Measurements from ENCODE around the gene TNFRSF6B. TPM values are rescaled to one million over a fixed set of nuclear protein-coding genes. Genes with fewer than 3 reads are reported as not detected.

TNFRSF6B gene
- total and polyA plus RNA-seq, 4 donors, result 1.6 to 195 (median 32.7) TPM

DNA sequence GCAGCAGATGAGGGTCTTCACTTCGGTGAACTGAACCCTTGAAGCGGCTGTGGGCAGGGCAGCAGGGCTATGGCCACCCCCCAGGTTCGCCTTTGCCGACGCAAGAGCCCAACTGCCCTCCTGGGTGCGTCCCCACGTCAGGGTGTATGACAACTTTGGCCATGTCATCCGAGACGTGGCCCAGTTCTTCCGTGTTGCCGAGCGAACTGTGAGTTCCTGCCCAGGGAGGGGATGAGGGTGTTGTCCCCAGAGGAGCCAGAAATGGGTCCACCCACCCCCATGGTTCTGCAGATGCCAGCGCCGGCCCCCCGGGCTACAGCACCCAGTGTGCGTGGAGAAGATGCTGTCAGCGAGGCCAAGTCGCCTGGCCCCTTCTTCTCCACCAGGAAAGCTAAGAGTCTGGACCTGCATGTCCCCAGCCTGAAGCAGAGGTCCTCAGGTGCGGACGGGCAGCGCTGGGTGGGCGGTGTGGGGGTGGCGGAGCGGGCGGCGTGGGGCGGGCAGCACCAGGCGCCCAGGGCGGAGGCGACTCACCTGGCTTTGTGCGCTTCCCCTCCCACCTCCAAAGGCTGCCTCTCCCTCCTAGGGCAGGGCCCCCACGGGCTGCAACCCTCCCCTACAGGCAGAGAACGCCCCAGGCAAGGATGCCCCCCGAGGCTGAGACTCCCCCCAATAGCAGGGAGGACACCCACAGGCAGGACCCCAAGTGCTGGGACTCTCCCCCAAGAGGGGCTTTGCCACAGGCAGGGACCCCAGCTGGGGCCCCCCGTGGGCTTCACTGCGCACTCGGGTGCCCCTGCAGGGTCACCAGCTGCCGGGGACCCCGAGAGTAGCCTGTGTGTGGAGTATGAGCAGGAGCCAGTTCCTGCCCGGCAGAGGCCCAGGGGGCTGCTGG lies 6.2 kb upstream of the TNFRSF6B start:
- TF ChIP-seq, protein P1, sequence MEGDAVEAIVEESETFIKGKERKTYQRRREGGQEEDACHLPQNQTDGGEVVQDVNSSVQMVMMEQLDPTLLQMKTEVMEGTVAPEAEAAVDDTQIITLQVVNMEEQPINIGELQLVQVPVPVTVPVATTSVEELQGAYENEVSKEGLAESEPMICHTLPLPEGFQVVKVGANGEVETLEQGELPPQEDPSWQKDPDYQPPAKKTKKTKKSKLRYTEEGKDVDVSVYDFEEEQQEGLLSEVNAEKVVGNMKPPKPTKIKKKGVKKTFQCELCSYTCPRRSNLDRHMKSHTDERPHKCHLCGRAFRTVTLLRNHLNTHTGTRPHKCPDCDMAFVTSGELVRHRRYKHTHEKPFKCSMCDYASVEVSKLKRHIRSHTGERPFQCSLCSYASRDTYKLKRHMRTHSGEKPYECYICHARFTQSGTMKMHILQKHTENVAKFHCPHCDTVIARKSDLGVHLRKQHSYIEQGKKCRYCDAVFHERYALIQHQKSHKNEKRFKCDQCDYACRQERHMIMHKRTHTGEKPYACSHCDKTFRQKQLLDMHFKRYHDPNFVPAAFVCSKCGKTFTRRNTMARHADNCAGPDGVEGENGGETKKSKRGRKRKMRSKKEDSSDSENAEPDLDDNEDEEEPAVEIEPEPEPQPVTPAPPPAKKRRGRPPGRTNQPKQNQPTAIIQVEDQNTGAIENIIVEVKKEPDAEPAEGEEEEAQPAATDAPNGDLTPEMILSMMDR (IDR thresholded peaks at IDR 0.05; ENCODE audit: control extremely low read depth, extremely low read depth), result no peak
- DNase-seq (no peak), ATAC-seq (ENCODE audit: insufficient read depth, low FRiP score) (no peak)
- Histone ChIP-seq H3K9ac (ENCODE audit: insufficient read depth in 1 of 2, low read length in 2 of 2) (no peak overlapping the region), H3K27me3 (ENCODE audit: control insufficient read depth in 3 of 3, insufficient read depth in 3 of 3, low read length in 2 of 3) (no peaks in the 10 kb centered on the region), H3K4me1 (ENCODE audit: control insufficient read depth in 5 of 5, insufficient read depth in 5 of 5, low read length in 5 of 5) (peaks cover 0 to 42% (median 2%) of the 10 kb centered on the region in 5 donors), H3K36me3 (ENCODE audit: control insufficient read depth in 4 of 4, insufficient read depth in 4 of 4, low read length in 4 of 4) (peaks cover 0 to 14% (median 3%) of the 10 kb centered on the region in 4 donors), H3K27ac (ENCODE audit: low read depth in 1 of 2, low read length in 1 of 2) (peak overlapping the region in 1 of 2 donors; percentile 25), H3K9me3 (ENCODE audit: control insufficient read depth in 4 of 4, insufficient read depth in 3 of 4, low read length in 3 of 4) (no peaks in the 10 kb centered on the region), H3K4me3 (no peak overlapping the region)
- 94% methylated on average over 39 to 40 of the region's 40 CpGs for WGBS, 2 donors

DNA sequence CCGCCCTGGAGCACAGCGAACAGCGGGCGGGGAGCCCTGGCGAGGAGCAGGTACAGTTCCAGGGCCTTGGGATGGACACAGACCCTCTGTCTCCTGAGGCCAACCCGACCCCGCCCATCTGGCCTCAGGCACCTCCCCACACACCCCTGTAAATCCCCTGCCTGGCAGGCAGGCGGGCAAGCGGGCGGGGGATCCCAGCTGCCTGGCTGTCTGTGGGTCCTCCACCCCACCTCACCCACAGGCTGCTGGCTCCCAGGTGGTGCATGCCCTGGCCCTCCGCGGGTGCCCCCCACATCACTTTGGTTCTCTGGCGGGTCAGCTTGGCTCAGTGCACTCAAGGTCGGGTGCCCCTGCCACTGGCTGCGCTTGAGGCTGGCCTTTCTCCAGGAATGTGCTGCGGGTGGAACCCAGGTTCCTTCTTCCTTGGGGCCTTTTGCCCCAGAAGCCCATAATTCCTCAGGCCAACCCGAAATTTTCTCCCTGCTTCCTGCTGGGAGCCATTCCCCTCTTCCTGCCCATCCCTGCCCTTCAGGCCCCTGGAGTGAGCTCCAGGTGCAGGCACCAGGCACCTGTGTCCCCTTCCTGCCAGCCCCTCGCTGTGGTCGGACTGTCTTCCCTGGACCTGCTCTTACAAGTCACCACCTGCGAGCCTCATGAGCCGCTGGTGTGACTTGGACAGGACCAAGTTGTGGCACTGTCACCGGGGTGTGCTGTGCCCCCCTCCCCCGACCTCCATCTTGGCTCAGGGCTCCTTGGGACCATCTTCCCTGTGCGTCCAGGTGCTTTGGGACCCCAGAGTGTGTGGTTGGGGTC lies 5.3 kb upstream of the TNFRSF6B start:
- Histone ChIP-seq H3K27ac (ENCODE audit: low read depth in 1 of 2, low read length in 1 of 2) (peak overlapping the region in 1 of 2 donors; percentile 62), H3K27me3 (ENCODE audit: control insufficient read depth in 3 of 3, insufficient read depth in 3 of 3, low read length in 2 of 3) (no peaks in the 10 kb centered on the region), H3K4me1 (ENCODE audit: control insufficient read depth in 5 of 5, insufficient read depth in 5 of 5, low read length in 5 of 5) (peaks cover 0 to 34% (median 4%) of the 10 kb centered on the region in 5 donors), H3K4me3 (no peak overlapping the region), H3K36me3 (ENCODE audit: control insufficient read depth in 4 of 4, insufficient read depth in 4 of 4, low read length in 4 of 4) (peaks cover 0 to 23% (median 5%) of the 10 kb centered on the region in 4 donors), H3K9ac (ENCODE audit: insufficient read depth in 1 of 2, low read length in 2 of 2) (no peak overlapping the region), H3K9me3 (ENCODE audit: control insufficient read depth in 4 of 4, insufficient read depth in 3 of 4, low read length in 3 of 4) (no peaks in the 10 kb centered on the region)
- 84 to 92% methylated on average over 24 of the region's 24 CpGs for WGBS, 2 donors
- ATAC-seq (ENCODE audit: insufficient read depth, low FRiP score) (no peak), DNase-seq (no peak)
- TF ChIP-seq, protein P1 (IDR thresholded peaks at IDR 0.05; ENCODE audit: control extremely low read depth, extremely low read depth), result no peak

DNA sequence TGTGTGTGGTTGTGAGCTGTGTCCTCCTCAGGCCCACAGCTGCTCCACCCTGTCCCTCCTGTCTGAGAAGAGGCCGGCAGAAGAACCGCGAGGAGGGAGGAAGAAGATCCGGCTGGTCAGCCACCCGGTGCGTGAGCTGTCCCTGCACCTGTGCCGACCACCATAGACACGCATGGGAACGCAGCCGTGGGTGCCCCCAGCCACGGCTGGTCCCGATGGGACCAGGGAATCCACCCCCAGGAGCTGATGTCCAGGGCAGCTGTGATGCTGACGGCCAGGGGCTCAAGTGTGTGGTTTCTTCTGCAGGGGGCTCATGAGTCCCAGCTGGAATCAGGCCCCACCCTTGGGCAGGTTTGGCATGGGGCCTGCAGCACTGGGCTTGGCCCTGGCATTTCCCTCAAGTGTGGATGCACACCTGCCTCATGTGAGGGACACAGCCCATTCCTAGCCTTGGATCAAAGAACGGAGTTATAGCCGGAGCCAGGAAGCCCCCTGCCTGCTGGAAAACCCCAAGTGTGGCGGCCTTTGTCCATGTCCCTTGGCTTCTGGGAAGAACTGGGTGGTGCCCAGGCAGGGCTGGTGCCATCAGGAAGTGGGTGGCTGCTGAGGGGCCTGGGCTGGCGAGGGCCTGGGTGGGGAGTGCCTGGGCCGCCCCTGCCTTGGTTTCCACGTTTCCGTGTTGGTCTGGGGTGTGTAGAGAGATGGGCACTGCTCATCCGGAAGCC lies 4.6 kb upstream of the TNFRSF6B start:
- no peaks in the 10 kb centered on the region for H3K27me3 ChIP-seq (ENCODE audit: control insufficient read depth in 3 of 3, insufficient read depth in 3 of 3, low read length in 2 of 3)
- peaks cover 0 to 24% (median 5%) of the 10 kb centered on the region in 4 donors for H3K36me3 ChIP-seq (ENCODE audit: control insufficient read depth in 4 of 4, insufficient read depth in 4 of 4, low read length in 4 of 4)
- no peak overlapping the region for H3K9ac ChIP-seq (ENCODE audit: insufficient read depth in 1 of 2, low read length in 2 of 2)
- 80 to 92% methylated on average over 21 of the region's 21 CpGs for WGBS, 2 donors
- H3K9me3 ChIP-seq (ENCODE audit: control insufficient read depth in 4 of 4, insufficient read depth in 3 of 4, low read length in 3 of 4), result no peaks in the 10 kb centered on the region
- TF ChIP-seq, protein P1 (IDR thresholded peaks at IDR 0.05; ENCODE audit: control extremely low read depth, extremely low read depth), result no peak
- H3K4me3 ChIP-seq, result no peak overlapping the region
- ATAC-seq (ENCODE audit: insufficient read depth, low FRiP score) (no peak), DNase-seq (no peak)
- peak overlapping the region in 1 of 2 donors; percentile 62 for H3K27ac ChIP-seq (ENCODE audit: low read depth in 1 of 2, low read length in 1 of 2)
- peaks cover 0 to 34% (median 4%) of the 10 kb centered on the region in 5 donors for H3K4me1 ChIP-seq (ENCODE audit: control insufficient read depth in 5 of 5, insufficient read depth in 5 of 5, low read length in 5 of 5)
